Middle frontal gyrus (tissue), 1 donor: ENCODE data around the gene SCMH1.
"Not testable (repeated sequence)": the region's sequence is repeated elsewhere in the genome, so short reads cannot be mapped to it uniquely, and the experiment has no call there.

Experiments
- DNase-seq: peaks from one replicate; pipeline ENCODE4 v3.0.0-alpha.2; 2015; ENCODE audit warnings: low spot score; ENCODE audit errors: extremely low spot score

The SCMH1 gene

DNA sequence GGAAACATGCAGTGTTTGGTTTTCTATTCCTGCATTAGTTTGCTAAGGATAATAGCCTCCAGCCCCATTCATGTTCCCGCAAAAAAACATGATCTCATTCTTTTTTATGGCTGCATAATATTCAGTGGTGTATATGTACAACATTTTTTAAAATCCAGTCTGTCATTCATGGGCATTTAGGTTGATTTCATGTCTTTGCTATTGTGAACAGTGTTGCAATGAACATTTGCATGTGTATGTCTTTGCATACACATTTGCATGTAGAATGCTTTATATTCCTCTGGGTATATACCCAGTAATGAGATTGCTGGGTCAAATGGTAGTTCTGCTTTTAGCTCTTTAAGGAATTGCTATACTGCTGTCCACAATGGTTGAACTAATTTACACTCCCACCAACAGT lies 9.0 kb upstream of the SCMH1 start:
- DNase-seq, result not testable (repeated sequence)

GRCh38 chr1:41249319-41249718 lies 7.2 kb upstream of the SCMH1 start:
- DNase-seq, result no peak

DNA sequence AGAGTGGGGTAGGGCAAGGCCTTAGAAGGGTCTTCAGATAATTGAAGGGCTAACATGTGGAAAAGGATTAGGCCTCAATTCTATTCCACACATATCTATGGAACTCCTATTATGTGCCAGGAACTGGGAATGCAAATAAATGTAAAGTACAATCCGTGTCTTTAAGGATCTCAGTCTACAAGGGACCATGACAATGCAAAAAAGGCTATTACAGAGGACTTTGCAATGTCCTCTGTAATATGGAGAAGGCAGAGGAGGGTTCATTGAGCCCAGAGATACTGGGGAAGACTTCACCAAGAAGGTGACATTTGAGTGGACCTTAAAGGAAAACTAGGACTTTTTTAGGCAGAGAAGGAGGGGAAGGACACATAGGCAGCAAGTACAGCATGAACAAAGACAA lies 4.5 kb upstream of the SCMH1 start:
- no peak for DNase-seq

GRCh38 chr1:41245659-41246058 lies 3.6 kb upstream of the SCMH1 start:
- no peak for DNase-seq

GRCh38 chr1:41243079-41243385 lies 926 bp upstream of the SCMH1 start:
- no peak for DNase-seq

DNA sequence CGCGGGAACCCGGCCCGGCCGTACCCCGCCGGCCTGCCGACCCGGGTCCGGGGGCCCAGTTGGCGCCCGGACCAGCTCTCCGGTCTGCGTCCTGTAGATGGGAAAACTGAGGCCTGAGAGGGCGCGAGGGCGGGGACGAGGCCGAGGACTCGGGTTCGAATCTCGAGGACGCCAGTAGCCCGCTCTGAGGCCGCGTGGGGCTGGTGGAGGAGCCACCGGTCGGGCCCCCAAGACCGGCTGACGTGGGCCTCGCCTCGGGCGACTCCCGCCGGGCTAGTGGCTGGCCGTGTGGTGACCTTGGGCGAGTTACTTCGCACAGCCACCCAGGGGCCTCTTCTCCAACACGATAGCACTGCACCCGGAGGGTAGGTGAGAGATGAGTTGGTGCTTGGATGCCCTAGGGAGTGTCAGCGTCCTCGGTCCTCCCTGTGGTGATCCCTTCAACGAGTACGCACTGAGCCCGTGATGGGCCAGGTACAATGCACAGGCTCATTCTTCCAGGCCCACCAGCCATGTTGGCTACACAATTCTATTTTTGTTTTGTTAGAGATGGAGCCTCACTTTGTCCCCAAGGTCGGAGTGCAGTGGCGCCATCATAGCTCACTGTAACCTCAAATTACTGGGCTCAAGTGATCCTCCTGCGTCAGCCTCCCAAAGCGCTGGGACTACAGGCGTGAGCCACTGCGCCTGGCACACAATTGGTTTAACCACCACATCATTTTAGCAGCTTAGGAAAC lies 404 bp upstream of the SCMH1 start:
- DNase-seq, result no peak

DNA sequence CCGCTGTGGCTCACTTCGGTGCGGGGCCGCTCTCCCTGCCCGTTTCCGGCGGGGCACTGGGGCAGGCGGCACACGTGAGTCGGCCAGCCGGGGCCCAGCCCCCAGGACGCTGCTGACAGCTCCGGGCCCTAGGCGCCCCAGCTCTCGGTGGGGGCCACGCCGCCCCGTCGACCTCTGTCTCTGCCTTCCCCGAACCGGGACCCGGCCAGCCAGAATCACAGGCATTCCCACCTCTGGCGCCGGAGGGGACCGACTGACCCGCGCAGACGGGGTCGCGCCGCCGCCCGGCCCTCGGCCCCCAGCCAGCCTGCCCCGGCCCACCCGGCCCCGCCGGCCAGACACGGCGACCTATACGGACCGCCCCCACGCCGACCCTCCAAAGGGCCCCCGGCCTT lies 755 bp downstream of the SCMH1 start:
- DNase-seq, result peak; percentile 4

DNA sequence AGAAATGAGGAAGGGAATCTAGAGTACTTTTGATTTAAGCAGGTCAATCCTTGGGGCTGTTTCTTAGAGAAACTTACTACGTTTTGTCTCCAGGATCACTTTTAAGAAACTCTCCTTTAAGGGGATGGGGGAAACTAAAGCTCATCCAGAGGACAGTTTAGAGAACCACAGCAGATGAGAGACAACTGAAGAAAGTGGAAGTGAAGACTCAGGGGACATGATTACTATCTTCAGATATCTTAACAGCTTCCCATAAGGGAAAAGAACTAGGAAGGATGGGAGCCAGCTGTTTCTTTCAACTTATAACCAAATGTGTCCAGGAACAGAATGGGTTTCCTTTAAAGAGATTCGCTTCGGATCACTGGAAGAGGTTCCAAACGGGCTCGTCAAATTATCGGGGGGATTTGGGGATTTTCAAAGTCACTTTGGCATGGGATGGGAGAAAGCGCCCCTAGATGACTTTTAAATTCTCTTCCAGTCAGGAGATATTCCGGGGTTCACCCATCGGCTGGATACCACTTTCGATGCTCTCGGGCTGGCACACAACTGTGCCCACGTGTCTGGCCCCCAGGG lies 1.2 kb downstream of the SCMH1 start:
- DNase-seq, result no peak

- no peak for DNase-seq
Observed at GRCh38 chr1:41239988-41240610, 2.0 kb downstream of the SCMH1 start.

DNA sequence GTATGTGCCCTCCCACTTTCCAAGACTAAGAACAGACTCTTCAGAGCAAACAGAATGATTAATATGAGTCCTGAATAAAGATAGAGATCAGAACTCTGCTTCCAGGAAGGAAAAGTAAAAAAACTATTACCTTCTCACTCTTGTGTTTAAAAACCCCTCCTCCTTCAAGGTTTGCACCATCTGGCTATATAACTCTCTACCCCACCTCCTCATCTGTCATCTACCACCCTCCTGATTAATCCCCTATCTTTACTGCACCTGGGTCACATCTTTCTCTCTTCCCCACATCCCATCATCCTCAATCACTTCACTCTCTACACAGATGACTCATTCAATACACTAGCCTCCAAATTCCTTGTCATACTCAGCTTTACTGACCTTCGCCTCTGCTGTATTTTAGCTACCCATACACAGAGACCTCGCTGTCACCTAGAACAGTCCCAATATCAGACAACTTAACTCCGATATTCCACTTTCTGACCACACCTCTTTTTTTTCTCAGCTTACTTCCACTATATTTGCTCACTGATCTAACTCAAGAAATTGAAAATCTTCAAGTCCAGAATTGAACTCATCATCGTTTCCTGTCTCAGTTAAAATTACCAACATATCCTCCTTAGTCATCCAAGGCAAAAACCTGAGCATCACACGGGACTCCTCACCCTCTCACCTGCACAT lies 3.7 kb downstream of the SCMH1 start:
- no peak for DNase-seq

DNA sequence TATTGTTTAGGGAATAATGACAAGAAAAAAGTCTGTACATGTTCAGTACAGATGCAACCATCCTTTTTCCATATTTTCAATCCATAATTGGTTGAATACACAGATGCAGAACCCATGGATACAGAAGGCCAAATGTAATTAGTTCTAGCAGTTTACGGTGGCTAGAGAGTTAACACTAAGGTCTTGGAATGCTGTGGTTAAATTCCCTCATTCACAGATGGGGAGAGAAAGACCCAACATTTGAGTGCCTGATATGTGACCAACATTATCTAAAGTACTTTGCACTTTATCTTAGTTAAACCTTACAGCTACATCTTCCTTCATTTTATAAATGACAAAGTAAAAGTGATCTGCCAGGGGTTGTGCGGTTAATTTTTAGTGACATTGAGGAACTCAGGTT lies 5.3 kb downstream of the SCMH1 start:
- DNase-seq, result no peak

- no peak for DNase-seq
Observed at GRCh38 chr1:41235893-41236292, 6.2 kb downstream of the SCMH1 start.

- DNase-seq, result no peak
Observed at GRCh38 chr1:41233708-41234107, 8.4 kb downstream of the SCMH1 start.

DNA sequence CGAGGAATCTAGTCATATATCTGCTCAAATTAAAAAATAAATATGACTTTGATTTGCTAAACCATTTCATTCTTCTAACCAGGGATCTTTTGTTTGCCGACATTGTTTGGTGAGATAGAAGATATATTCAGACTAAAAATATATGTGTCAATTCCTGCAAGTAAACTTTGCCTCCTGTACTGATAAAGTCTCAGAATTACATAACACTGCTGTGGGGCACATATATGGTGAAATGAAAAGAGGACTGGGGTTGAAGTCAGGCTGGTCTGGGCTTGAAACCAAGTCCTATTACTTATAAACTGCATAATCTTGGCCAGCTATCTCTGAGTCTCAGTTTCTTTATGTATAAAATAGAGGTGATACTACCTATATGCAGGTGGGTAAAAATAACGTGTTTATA lies 9.8 kb downstream of the SCMH1 start:
- no peak for DNase-seq

DNA sequence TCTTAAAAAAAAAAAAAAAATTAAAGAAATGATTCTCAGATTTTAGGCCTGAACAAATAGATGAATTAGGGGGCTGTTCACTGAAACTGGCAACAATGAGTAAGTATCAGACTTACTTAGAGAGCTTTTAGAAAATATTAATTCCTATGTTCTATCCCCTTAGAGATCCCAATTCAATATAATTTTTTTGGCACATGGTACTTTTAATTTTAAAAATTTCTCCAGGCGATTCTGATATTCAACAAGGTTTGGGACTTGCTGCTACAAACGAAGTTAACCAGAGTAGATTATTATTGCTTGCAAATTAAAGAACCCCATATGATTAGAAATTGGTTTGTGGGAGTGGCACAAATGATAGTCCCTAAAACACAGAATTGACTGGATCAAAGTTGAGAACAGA lies 11.4 kb downstream of the SCMH1 start:
- no peak for DNase-seq

DNA sequence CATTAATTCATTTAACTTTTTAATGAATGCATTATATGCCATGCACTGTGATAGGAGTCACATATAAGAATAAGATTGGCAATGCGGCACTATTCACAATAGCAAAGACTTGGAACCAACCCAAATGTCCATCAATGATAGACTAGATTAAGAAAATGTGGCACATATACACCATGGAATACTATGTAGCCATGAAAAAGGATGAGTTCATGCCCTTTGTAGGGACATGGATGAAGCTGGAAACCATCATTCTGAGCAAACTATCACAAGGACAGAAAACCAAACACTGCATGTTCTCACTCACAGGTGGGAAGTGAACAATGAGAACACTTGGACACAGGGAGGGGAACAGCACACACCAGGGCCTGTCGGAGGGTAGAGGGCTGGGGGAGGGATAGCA lies 12.9 kb downstream of the SCMH1 start:
- DNase-seq, result not testable (repeated sequence)

DNA sequence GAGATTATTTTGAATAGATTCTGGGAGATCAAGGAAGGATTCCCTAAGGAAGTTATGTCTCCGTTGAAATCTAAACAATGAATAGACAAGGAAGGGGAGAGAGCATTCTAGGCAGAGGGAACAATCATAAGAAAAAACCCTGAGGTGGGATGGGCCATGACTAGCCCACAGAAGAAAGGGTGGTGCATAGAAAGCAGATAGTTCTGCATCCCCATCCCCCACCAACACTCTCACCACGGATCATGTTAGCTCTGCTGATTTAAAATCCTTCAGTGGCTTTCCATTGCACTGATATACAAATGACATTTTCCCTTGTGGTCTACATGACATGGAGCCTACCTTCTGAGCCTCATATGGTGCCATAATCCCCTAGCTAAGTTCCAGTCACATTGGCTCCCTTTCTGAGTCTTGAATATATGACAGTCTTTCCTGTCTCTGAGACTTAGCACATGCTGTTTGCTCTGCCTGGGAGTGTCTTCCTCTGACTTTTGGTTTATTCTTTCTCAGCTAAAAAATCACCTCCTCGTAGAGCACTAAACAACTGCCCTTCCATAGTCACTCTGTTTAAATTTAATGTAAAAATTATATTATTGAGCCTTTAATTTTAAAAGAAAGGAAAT lies 15.2 kb downstream of the SCMH1 start:
- no peak for DNase-seq

DNA sequence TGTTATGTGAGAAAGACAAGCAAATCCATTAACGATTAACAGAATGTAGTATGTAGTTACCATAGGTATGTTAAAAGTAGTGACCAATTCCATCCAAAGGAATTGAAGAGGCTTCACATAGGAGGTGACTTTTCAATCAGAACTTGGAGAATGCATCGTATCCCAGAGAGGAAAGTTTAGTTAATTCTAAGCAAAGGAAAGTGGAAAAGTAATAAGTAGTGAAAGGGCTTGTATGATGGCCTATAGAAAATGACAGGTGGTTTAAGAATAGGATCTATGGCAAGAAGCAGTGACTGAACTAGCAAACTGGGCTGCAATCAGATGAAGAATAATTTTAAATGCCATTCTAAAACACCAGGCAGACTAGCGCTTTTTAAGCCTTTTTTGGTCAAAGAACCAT lies 16.6 kb downstream of the SCMH1 start:
- DNase-seq, result no peak

GRCh38 chr1:41222496-41222895 lies 19.6 kb downstream of the SCMH1 start:
- no peak for DNase-seq

- DNase-seq, result no peak
Observed at GRCh38 chr1:41221995-41222394, 20.1 kb downstream of the SCMH1 start.

DNA sequence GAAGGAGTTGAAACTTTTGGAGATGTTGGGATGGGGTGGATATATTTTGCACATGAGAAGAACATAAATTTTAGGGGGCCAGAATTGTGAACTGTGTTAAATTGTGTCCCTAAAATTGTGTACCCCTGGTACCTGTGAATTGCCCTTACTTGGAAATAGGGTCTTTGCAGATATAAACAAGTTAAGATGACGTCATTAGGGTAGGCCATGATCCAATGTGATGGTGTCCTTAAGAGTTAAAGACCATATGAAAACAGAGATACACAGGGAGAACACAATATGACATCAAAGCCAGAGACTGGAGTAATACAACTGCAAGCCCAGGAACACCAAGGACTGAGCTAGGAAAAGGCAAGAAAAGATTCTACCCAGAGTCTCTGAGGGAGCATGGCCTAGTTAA lies 24.0 kb downstream of the SCMH1 start:
- no peak for DNase-seq

DNA sequence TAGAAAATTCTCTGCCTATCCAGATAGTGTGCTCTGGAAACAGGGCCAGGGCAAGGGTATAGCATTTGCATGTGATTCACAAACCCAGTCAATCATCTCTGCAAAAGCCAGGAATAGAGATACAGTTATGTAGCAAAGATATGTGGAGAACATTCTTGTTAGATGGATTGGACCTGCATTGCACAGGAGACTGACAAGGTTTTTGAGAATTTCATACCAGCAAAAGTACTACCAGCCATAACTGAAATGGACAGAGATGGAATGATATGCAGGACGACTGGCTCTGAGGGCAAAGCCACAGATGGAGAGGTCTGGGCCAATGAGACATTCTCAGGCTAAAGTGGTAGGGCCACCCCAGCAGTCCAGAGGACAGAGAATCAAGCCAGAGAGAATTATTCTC lies 24.7 kb downstream of the SCMH1 start:
- DNase-seq, result no peak
